Mesothelial cell of epicardium (in vitro differentiated cells): ENCODE measurements around the gene EFNB1. TPM values are rescaled to one million over a fixed set of nuclear protein-coding genes. Genes with fewer than 3 reads are reported as not detected.
"Not testable (repeated sequence)": the region's sequence is repeated elsewhere in the genome, so short reads cannot be mapped to it uniquely, and the experiment has no call there.

Experiments
- DNase-seq, 2 experiments: peaks; one replicate each; pipeline ENCODE4 v3.0.0; 2021; ENCODE audit warnings: low spot score in 2 of 2; ENCODE audit not compliant: unreplicated experiment in 2 of 2
- H3K27ac Mint-ChIP-seq: 2 replicates; pipeline ENCODE4 v1.8.0; 2021; ENCODE audit warnings: mixed read lengths
- H3K27me3 Mint-ChIP-seq: 2 replicates; pipeline ENCODE4 v1.8.0; 2021; ENCODE audit warnings: low read depth, mixed read lengths
- H3K36me3 Mint-ChIP-seq: 2 replicates; pipeline ENCODE4 v1.8.0; 2021; ENCODE audit warnings: mixed read lengths
- H3K4me1 Mint-ChIP-seq: 2 replicates; pipeline ENCODE4 v1.8.0; 2021; ENCODE audit warnings: mixed read lengths
- H3K4me3 Mint-ChIP-seq: 2 replicates; pipeline ENCODE4 v1.8.0; 2021; ENCODE audit warnings: mild to moderate bottlenecking, moderate library complexity, mixed read lengths
- H3K9me3 Mint-ChIP-seq: 2 replicates; pipeline ENCODE4 v1.8.0; 2021; ENCODE audit warnings: mixed read lengths
- total RNA-seq: library from RNA; stranded (reverse); gene quantifications from 3 replicates; pipeline ENCODE4 v1.2.1, GENCODE V29; 2021
- TF ChIP-seq, protein P1 (sequence below): fragments of 200-600 bp; sonication (generic); IDR thresholded peaks from one replicate; pipeline ENCODE4 v1.5.0; 2021; ENCODE audit warnings: antibody characterized with exemption; ENCODE audit not compliant: unreplicated experiment

EFNB1 gene
- total RNA-seq, 1 donor from 2014 or later = 71.6 TPM

GRCh38 chrX:68794461-68794860 is 34.4 kb upstream of the EFNB1 start:
- Mint-ChIP-seq H3K27me3 (peaks cover 2% of the 10 kb centered on the region), H3K36me3 (no peaks in the 10 kb centered on the region)
- TF ChIP-seq, protein P1, sequence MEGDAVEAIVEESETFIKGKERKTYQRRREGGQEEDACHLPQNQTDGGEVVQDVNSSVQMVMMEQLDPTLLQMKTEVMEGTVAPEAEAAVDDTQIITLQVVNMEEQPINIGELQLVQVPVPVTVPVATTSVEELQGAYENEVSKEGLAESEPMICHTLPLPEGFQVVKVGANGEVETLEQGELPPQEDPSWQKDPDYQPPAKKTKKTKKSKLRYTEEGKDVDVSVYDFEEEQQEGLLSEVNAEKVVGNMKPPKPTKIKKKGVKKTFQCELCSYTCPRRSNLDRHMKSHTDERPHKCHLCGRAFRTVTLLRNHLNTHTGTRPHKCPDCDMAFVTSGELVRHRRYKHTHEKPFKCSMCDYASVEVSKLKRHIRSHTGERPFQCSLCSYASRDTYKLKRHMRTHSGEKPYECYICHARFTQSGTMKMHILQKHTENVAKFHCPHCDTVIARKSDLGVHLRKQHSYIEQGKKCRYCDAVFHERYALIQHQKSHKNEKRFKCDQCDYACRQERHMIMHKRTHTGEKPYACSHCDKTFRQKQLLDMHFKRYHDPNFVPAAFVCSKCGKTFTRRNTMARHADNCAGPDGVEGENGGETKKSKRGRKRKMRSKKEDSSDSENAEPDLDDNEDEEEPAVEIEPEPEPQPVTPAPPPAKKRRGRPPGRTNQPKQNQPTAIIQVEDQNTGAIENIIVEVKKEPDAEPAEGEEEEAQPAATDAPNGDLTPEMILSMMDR = no peak

GRCh38 chrX:68795741-68796140 is 33.1 kb upstream of the EFNB1 start:
- H3K27ac Mint-ChIP-seq = no peak overlapping the region
- no peaks in the 10 kb centered on the region for H3K36me3 Mint-ChIP-seq
- DNase-seq = no peak
- H3K27me3 Mint-ChIP-seq = peaks cover 5% of the 10 kb centered on the region
- TF ChIP-seq, protein P1 = no peak
- H3K4me3 Mint-ChIP-seq = no peak overlapping the region
- peaks cover 64% of the 10 kb centered on the region for H3K9me3 Mint-ChIP-seq
- no peaks in the 10 kb centered on the region for H3K4me1 Mint-ChIP-seq

More at GRCh38 chrX:68794461-68794860, 34.4 kb upstream of the EFNB1 start:
- H3K4me1 Mint-ChIP-seq = no peaks in the 10 kb centered on the region
- no peak for DNase-seq
- H3K4me3 Mint-ChIP-seq = no peak overlapping the region
- no peak overlapping the region for H3K27ac Mint-ChIP-seq
- peaks cover 51% of the 10 kb centered on the region for H3K9me3 Mint-ChIP-seq

GRCh38 chrX:68798400-68798799 is 30.4 kb upstream of the EFNB1 start:
- not testable (repeated sequence) for H3K27me3 Mint-ChIP-seq, H3K36me3 Mint-ChIP-seq, H3K27ac Mint-ChIP-seq, H3K4me1 Mint-ChIP-seq, DNase-seq, H3K4me3 Mint-ChIP-seq
- H3K9me3 Mint-ChIP-seq = peaks cover 52% of the 10 kb centered on the region

GRCh38 chrX:68801737-68802290 is 27.0 kb upstream of the EFNB1 start:
- Mint-ChIP-seq H3K4me3 (no peak overlapping the region), H3K4me1 (no peaks in the 10 kb centered on the region), H3K27ac (no peak overlapping the region), H3K9me3 (peaks cover 49% of the 10 kb centered on the region), H3K27me3 (peaks cover 6% of the 10 kb centered on the region), H3K36me3 (no peaks in the 10 kb centered on the region)
- TF ChIP-seq, protein P1 = no peak
- no peak for DNase-seq

GRCh38 chrX:68807818-68808217 is 21.0 kb upstream of the EFNB1 start:
- Mint-ChIP-seq H3K9me3 (peaks cover 31% of the 10 kb centered on the region), H3K27me3 (peaks cover 4% of the 10 kb centered on the region), H3K4me1 (peaks cover 2% of the 10 kb centered on the region), H3K27ac (no peak overlapping the region), H3K36me3 (no peaks in the 10 kb centered on the region), H3K4me3 (no peak overlapping the region)
- DNase-seq = no peak
- TF ChIP-seq, protein P1 = no peak

DNA sequence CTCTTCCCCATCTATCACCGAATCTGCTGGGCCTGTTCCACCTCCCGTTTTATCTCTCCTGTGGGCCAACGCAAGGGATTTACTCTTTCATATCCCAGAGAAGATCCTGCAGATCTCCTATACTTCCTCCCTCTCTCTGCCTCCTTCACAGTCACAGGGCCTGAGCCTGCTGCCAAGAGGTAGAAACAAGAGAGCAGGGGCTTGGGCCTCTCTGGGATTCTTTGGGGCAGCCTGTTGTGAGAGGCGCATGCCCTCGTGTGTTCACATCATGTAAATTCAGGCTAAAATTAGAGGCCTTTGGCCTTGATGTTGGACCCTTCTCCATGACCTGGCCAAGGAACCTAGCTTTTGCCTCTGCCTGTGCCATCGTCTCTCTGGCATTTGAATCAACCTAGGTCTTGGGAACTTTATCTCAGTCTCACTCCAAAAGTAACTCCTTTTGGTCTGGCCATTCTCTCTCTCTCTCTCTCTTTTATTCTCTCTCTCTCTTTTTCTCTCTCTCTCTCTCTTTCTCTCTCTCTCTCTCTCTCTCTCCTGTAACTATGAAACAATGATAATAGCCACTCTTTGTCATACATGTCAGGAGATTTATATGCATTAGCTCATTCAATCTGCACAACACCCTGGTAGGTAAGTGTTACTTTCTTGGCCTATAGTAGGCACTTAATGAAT is 20.0 kb upstream of the EFNB1 start:
- no peaks in the 10 kb centered on the region for H3K36me3 Mint-ChIP-seq
- H3K27ac Mint-ChIP-seq = no peak overlapping the region
- H3K4me3 Mint-ChIP-seq = no peak overlapping the region
- H3K4me1 Mint-ChIP-seq = peaks cover 2% of the 10 kb centered on the region
- TF ChIP-seq, protein P1 = no peak
- peaks cover 32% of the 10 kb centered on the region for H3K9me3 Mint-ChIP-seq
- DNase-seq = no peak
- peaks cover 2% of the 10 kb centered on the region for H3K27me3 Mint-ChIP-seq
